Activated CD4-positive, alpha-beta T cell treated with anti-CD3 and anti-CD28 coated beads for 36 hours (primary cell): ENCODE results near the gene KDR. TPM values are rescaled to one million over a fixed set of nuclear protein-coding genes. Genes with fewer than 3 reads are reported as not detected.

ENCODE experiments used
- ATAC-seq: fragments of 200-7000 bp; cut with Tn5 transposase; one replicate; pipeline ENCODE4 v1.10.0; 2021; ENCODE audit warnings: mild to moderate bottlenecking, moderate library complexity
- CTCF ChIA-PET: fragments of 350-600 bp; sonication (Branson Sonifier 250); formaldehyde crosslinking; loops from one replicate; lab custom pipeline; 2021; ENCODE audit warnings: antibody characterized with exemption; lab: Charles Lee
- POLR2A ChIA-PET: fragments of 350-600 bp; sonication (Branson Sonifier 250); formaldehyde crosslinking; loops from one replicate; lab custom pipeline; 2021; ENCODE audit warnings: antibody characterized with exemption, inconsistent platforms; lab: Charles Lee
- DNase-seq: peaks from one replicate; pipeline ENCODE4 v3.0.0-alpha.2; 2020
- H3K27ac Mint-ChIP-seq: one replicate; pipeline ENCODE4 v1.8.0; 2021; ENCODE audit warnings: mixed read lengths
- H3K27me3 Mint-ChIP-seq: one replicate; pipeline ENCODE4 v1.8.0; 2021; ENCODE audit warnings: mixed read lengths
- H3K36me3 Mint-ChIP-seq: one replicate; pipeline ENCODE4 v1.8.0; 2021; ENCODE audit warnings: low read depth, mixed read lengths
- H3K4me1 Mint-ChIP-seq: one replicate; pipeline ENCODE4 v1.8.0; 2021; ENCODE audit warnings: mixed read lengths
- H3K4me3 Mint-ChIP-seq: one replicate; pipeline ENCODE4 v1.8.0; 2021; ENCODE audit warnings: mild to moderate bottlenecking, moderate library complexity, mixed read lengths
- H3K9me3 Mint-ChIP-seq: one replicate; pipeline ENCODE4 v1.8.0; 2021; ENCODE audit warnings: low read depth, mixed read lengths
- intact Hi-C, 2 experiments: fragments of 100-400 bp; cut with DNase I in 1 of 2; cut with micrococcal nuclease in 1 of 2; formaldehyde crosslinking; loops; one replicate each; pipeline versions ENCODE4 v1.14.2 to v1.15.1; 2022 to 2024; cut with DNase I, micrococcal nuclease
- total RNA-seq, 2 experiments: library from RNA; stranded (reverse); gene quantifications; one replicate each; pipeline ENCODE4 v1.2.3, GENCODE V29; 2021

KDR gene
- total RNA-seq, 2 experiments from 2014 or later = not detected

DNA sequence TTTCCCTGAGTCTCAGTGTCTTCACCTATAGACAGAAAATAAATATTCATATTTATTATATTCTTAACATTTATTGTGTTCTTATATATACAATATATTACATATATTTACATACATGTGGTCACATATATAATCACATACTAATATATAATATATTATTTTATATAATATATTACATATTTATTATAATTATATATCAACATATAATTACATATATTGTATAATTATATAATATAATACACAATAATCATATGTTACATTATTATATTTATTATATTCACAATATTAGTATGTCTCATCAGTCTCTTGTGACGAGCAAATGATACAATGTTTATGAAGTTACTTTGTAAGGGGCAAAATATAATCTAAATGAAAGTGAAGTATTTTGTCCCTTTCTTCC is 87.7 kb downstream of the KDR start:
- ChIA-PET POLR2A (no interaction called here), CTCF (no interaction called here)
- no peaks in the 10 kb centered on the region for H3K36me3 Mint-ChIP-seq
- H3K27me3 Mint-ChIP-seq = peaks cover 17% of the 10 kb centered on the region
- no peak for DNase-seq
- no peak overlapping the region for H3K27ac Mint-ChIP-seq
- ATAC-seq = no peak
- H3K9me3 Mint-ChIP-seq = peaks cover 3% of the 10 kb centered on the region
- no peak overlapping the region for H3K4me3 Mint-ChIP-seq
- no peaks in the 10 kb centered on the region for H3K4me1 Mint-ChIP-seq
- intact Hi-C loops = no loop called here

DNA sequence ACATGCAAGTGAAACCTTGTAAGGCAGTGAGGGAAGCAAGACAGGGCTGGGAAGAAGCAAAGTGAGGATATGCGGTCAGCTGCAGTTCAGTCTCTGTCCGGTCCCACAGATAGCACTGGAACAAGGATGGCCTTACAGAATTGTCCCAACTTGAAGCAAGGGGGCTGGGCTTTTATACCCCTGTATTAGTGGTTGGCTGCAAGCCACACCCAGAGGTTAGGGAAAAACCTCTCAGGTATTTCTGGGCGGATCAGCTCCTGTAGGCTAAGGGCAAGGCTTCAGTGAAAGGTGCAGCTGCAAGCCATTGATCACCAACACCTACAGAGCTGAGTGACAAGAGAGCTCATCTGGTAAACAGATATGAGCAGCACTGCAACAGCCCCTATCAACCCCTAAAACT is 89.0 kb downstream of the KDR start:
- no peak for ATAC-seq
- Mint-ChIP-seq H3K4me3 (no peak overlapping the region), H3K27me3 (peaks cover 12% of the 10 kb centered on the region), H3K27ac (no peak overlapping the region), H3K9me3 (no peaks in the 10 kb centered on the region), H3K36me3 (no peaks in the 10 kb centered on the region), H3K4me1 (no peaks in the 10 kb centered on the region)
- intact Hi-C loops = no loop called here
- DNase-seq = no peak
- ChIA-PET CTCF (interaction anchor here (0.5 to 1.0 kb wide), 2 partner anchors 16 to 1833 kb away, joined by 3 read pairs; no protein-coding TSS in a partner anchor), POLR2A (no interaction called here)

GRCh38 chr4:55035892-55036291 is 89.5 kb downstream of the KDR start:
- Mint-ChIP-seq H3K36me3 (no peaks in the 10 kb centered on the region), H3K4me3 (no peak overlapping the region), H3K27ac (no peak overlapping the region), H3K9me3 (no peaks in the 10 kb centered on the region), H3K27me3 (peaks cover 14% of the 10 kb centered on the region), H3K4me1 (no peaks in the 10 kb centered on the region)
- DNase-seq = no peak
- CTCF ChIA-PET = interaction anchor here (0.5 kb wide), 1 partner anchor 1833 kb away, joined by 3 read pairs; no protein-coding TSS in a partner anchor
- ATAC-seq = no peak
- POLR2A ChIA-PET = no interaction called here
- intact Hi-C loops = no loop called here

DNA sequence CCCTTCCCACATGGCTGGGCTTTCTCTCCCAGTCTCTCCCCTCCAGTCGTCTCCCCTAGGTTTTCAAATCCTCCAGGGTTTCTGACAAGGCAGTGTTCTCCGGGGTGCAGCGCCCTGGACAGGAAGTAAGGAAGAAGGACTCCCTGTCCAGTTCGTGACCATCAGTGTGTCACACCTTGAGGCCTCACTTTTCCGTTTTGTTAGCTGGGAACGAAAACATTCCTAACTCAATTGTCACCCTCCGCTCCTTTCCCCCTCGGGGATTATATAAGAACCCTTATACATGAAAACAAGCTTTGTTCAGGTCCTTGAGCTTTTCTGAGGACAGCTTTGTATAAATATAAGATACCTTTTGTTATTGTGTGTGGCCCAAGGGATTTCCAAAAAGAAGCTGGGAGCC is 92.1 kb downstream of the KDR start:
- H3K27ac Mint-ChIP-seq = no peak overlapping the region
- ChIA-PET CTCF (no interaction called here), POLR2A (no interaction called here)
- ATAC-seq (no peak), DNase-seq (no peak)
- H3K4me1 Mint-ChIP-seq = no peaks in the 10 kb centered on the region
- H3K36me3 Mint-ChIP-seq = no peaks in the 10 kb centered on the region
- H3K27me3 Mint-ChIP-seq = peaks cover 11% of the 10 kb centered on the region
- intact Hi-C loops = no loop called here
- H3K4me3 Mint-ChIP-seq = no peak overlapping the region
- no peaks in the 10 kb centered on the region for H3K9me3 Mint-ChIP-seq

DNA sequence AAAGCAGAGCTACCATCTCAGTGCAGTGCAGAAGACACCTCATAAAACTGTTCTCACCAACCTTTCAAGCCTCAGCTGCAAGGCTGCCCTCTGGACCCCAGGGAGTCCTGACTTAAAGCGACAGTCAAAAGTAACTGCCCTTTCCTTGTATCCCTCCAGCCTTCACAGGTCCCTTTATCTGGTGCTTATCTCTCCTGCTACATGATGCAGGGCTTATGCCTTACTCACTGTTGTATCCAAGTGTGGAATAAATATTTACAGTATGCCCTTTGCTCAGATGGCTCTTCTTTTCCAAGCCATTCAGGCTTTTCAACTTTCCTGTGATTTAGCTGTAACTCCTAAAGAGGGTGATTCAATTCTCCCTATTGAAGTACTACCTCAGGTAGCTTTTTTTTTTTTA is 92.6 kb downstream of the KDR start:
- ChIA-PET POLR2A (no interaction called here), CTCF (no interaction called here)
- no peak overlapping the region for H3K4me3 Mint-ChIP-seq
- H3K27me3 Mint-ChIP-seq = peaks cover 11% of the 10 kb centered on the region
- no peak overlapping the region for H3K27ac Mint-ChIP-seq
- no peaks in the 10 kb centered on the region for H3K36me3 Mint-ChIP-seq
- intact Hi-C loops = no loop called here
- H3K4me1 Mint-ChIP-seq = no peaks in the 10 kb centered on the region
- ATAC-seq (no peak), DNase-seq (no peak)
- no peaks in the 10 kb centered on the region for H3K9me3 Mint-ChIP-seq

DNA sequence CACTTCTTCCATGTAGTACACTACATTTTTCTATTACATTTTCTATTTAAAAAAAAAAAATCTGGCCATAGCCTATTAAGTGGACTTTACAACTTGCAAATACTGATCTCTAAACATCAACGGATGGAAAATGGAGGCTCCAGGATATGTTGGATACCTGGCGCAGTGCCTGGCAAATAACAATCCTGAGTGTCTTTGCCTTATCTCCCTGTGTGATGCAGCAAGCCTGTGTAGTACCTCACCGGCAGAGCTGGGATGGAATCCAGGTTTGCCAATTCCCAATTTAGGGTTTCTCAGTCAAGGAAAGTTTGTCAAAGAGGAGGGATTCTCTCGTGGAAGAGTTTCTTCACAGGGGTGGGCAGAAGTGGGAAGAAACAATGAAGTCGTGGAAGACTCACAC is 93.2 kb downstream of the KDR start:
- intact Hi-C loops = no loop called here
- Mint-ChIP-seq H3K36me3 (no peaks in the 10 kb centered on the region), H3K27me3 (peaks cover 9% of the 10 kb centered on the region), H3K4me1 (no peaks in the 10 kb centered on the region), H3K27ac (no peak overlapping the region), H3K9me3 (no peaks in the 10 kb centered on the region), H3K4me3 (no peak overlapping the region)
- DNase-seq = no peak
- ChIA-PET CTCF (no interaction called here), POLR2A (no interaction called here)
- ATAC-seq = no peak

GRCh38 chr4:55031158-55031557 is 94.2 kb downstream of the KDR start:
- Mint-ChIP-seq H3K4me3 (no peak overlapping the region), H3K36me3 (no peaks in the 10 kb centered on the region), H3K9me3 (no peaks in the 10 kb centered on the region), H3K4me1 (no peaks in the 10 kb centered on the region), H3K27ac (no peak overlapping the region), H3K27me3 (peaks cover 8% of the 10 kb centered on the region)
- ChIA-PET POLR2A (no interaction called here), CTCF (no interaction called here)
- intact Hi-C loops = no loop called here
- ATAC-seq (no peak), DNase-seq (no peak)

DNA sequence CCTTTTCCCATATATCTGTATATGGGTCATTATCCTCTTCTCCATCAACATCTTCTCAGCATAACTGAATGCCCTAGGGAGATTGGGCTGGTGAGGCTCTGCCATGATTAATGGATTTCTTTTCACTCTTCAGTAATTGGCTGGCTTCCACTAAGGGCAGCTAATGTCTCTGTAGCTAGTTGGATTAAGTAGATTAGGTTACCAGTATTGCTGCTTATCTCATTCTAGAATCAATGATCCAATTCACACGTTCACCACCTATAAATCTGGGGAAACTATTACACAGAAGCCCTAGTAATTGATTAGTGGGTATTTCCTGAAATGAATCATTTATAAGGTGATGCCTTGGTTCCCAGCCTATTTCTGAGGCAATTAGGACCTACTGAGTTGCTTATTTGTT is 94.8 kb downstream of the KDR start:
- ATAC-seq (no peak), DNase-seq (no peak)
- no peak overlapping the region for H3K4me3 Mint-ChIP-seq
- H3K4me1 Mint-ChIP-seq = no peaks in the 10 kb centered on the region
- no peaks in the 10 kb centered on the region for H3K36me3 Mint-ChIP-seq
- intact Hi-C loops = no loop called here
- H3K27me3 Mint-ChIP-seq = peaks cover 6% of the 10 kb centered on the region
- H3K9me3 Mint-ChIP-seq = no peaks in the 10 kb centered on the region
- POLR2A ChIA-PET = no interaction called here
- CTCF ChIA-PET = no interaction called here
- no peak overlapping the region for H3K27ac Mint-ChIP-seq

DNA sequence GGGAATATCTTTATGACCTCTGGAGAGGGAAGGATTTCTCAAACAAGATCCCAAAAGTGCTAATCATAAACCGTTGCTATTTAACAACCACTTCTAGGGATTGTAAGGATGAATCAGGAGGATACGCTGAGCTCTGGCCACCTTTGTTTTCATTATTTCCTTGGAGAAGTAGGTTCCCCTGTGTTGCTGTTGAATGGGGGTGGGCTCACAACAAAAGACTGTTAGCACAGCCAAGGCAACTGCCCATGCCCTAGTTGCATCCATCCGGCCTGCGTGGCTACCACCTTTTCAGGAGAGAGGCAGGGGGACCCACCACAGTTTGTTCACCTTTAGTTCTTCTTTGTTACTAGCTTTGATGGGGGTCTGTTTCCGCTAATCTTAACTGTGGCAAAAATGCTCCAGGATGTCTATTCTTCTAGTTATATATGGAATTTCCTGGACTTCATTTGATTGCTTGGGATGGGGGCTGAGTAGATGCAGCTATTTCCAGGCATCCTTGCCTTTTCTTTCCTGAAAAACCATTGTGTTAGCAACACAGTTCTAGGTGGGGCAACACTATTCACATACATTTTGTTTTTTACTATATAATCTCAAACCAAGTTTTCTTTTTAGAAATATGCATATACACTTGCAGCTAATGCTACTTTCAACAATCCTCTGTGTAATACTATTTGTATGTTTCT is 95.4 kb downstream of the KDR start:
- no peak for ATAC-seq
- ChIA-PET CTCF (interaction anchor here (0.6 kb wide), 1 partner anchor 68 kb away, joined by 3 read pairs; no protein-coding TSS in a partner anchor), POLR2A (no interaction called here)
- Mint-ChIP-seq H3K4me1 (no peaks in the 10 kb centered on the region), H3K27me3 (peaks cover 4% of the 10 kb centered on the region), H3K27ac (no peak overlapping the region), H3K9me3 (no peaks in the 10 kb centered on the region), H3K36me3 (no peaks in the 10 kb centered on the region), H3K4me3 (no peak overlapping the region)
- DNase-seq = no peak
- intact Hi-C loops = no loop called here

DNA sequence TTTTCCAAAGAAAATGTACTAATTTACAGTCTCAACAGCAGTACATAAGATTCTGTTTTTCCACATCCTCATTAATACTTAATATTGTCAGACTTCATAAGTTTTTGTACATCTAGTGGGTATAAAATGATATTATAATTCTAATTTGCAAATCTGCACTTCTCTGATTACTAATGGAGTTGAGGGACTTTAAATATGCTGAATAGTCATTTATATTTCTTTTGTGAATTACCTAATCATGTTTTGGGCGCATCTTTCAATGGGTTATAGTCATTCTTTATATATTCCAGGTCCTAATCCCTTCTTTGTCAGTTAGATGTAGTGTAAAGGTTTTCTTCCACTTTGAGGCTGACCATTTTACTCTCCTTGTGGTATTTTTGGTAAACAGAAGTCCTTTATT is 96.1 kb downstream of the KDR start:
- ATAC-seq (no peak), DNase-seq (no peak)
- POLR2A ChIA-PET = no interaction called here
- H3K4me1 Mint-ChIP-seq = no peaks in the 10 kb centered on the region
- CTCF ChIA-PET = interaction anchor here (0.6 kb wide), 1 partner anchor 67 kb away, joined by 3 read pairs; no protein-coding TSS in a partner anchor
- intact Hi-C loops = no loop called here
- no peaks in the 10 kb centered on the region for H3K36me3 Mint-ChIP-seq
- H3K27me3 Mint-ChIP-seq = peaks cover 4% of the 10 kb centered on the region
- no peak overlapping the region for H3K27ac Mint-ChIP-seq
- H3K9me3 Mint-ChIP-seq = no peaks in the 10 kb centered on the region
- no peak overlapping the region for H3K4me3 Mint-ChIP-seq
